MM.1S (cell line): Measurements from ENCODE around the gene PLIN1.

Experiments used
- CTCF ChIP-seq: fragments of 300-600 bp; sonication (generic); IDR thresholded peaks from 2 replicates; pipeline ENCODE4 v1.5.1; 2016; ENCODE audit warnings: antibody characterized with exemption, low read length, mixed read lengths
- EZH2 ChIP-seq: fragments of 300-600 bp; sonication (generic); optimal IDR thresholded peaks from 2 replicates; pipeline ENCODE3; 2017; ENCODE audit warnings: low read depth, mild to moderate bottlenecking, antibody characterized with exemption, low read length, mixed read lengths
- EZH2phosphoT487 ChIP-seq: fragments of 300-600 bp; sonication (generic); IDR thresholded peaks from 2 replicates; pipeline ENCODE4 v1.6.1; 2018; ENCODE audit warnings: antibody characterized with exemption, low read length

- TF ChIP-seq CTCF (no peak), EZH2 (no peak), EZH2phosphoT487 (no peak)
These were observed 49.3 kb downstream of the PLIN1 start for GRCh38 chr15:89629829-89630228.
